ENCODE results near the gene DCDC2B.
"Not testable (repeated sequence)": the region's sequence is repeated elsewhere in the genome, so short reads cannot be mapped to it uniquely, and the experiment has no call there.

DCDC2B gene

DNA sequence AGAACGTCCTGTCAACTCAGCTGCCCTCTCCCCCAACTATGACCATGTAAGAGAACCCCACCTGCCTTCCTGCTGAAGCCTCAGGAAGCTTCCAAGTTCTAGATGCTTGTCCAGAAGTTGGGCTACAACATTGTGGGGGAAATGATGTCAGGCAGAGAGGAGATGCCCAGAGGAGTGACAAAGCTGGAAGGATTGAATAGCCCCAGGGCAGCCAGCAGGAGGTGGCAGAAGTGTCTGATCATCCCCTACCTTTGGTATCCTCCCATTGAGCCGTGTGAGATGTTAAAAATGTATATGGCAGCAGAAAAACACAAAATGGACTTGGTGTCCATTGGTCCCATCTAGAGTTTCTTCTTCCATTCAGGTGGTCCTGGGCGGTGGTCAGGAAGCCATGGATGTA, 19.9 kb downstream of the DCDC2B start:
- FAIRE-seq, result no peak

DNA sequence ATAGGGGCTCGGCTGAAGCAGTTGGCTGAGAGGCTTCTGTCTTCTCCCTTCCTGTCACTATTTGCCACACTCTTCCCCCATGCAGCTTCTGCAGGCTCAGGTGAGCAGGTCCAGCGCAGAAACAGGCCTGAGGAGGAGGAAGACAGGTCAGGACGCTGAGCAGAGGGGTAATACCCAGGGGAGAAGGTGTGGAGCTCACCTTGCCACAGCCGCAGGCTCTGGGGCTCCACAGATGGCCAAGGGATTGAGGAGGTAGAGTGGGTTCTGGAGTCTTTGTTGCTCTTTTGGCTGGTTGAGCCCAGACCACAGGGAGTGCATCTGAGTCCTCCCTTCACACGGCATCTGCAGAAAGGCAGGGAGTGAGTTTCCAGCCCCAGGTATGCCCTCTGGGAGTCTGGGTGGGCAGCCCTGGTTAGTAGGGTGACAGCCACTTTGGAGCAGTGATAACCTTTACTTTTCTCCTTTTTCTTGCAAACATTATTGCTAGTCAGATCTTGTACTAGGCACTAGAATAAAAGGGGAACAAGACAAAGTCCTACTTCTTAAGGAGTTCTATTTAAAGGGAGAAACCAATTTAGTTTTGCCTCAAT, 23.0 kb downstream of the DCDC2B start:
- no peak for FAIRE-seq

DNA sequence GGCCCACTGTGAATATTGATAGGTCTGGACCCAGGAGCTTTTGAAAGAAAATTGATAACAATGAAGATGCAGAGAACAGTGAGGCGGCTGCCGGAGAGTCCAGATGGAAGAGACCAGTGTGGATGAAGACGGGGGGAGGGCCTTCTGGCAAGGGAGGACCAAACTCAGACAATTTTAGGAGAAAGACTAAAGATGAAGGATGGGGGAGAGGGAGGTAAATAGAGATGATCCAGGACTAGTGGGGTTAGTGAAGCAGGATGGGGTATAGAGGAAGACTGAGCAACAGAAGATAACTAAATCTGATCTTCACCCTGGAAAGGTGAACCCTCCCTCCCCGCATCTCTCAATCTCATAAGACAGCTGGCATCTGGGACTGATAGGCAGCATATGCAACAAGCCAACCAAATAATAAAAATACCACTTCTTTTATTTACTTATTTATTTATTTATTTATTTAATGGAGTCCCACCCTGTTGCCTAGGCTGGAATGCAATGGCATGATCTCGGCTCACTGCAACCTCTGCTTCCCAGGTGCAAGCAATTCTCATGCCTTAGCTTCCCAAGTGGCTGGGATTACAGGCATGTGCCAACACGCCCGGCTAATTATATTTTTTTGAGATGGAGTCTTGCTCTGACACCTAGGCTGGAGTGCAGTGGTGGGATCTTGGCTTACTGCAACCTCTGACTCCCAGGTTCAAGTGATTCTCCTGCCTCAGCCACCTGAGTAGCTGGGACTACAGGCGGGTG, 23.8 kb downstream of the DCDC2B start:
- no peak for FAIRE-seq

DNA sequence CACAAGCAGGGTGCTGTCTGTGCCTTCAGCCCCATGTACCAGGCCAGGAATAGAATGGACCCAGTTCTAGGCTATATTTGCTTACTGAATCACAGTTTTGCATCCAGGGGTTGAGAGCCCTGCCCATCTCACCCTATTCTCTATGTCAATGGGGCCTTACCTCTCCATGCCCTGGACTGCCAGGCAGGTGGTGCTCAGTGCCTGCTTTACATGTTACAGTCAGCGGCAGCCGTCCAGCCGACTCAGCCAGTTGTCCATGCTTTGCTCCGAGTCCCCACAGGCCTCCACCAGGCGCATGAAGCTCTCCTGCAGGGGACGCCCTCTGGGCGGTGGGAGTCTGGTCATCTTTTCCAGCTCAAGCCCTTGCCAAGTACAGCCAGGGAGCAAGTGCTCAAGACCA, 25.9 kb downstream of the DCDC2B start:
- FAIRE-seq, result no peak

DNA sequence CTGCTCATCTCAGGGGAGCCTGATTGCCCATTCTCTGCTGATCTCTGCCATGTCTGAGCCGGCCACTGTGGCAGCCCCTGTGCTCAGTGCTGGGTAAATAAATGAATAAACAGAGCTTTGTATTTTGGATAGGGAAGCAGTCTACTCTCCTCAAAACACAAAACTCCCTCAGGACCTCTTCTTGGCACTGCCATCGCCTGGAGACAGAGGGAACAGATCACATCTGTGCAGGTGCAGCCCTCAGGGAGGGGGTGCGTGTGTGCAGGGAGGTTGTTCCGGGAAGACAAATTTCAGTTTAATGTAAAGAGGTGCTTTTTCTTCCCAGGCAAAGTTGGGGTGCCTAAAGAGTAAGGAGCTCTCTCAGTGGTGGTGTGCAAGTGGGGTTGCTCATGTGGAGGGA, 30.4 kb downstream of the DCDC2B start:
- FAIRE-seq, result no peak

DNA sequence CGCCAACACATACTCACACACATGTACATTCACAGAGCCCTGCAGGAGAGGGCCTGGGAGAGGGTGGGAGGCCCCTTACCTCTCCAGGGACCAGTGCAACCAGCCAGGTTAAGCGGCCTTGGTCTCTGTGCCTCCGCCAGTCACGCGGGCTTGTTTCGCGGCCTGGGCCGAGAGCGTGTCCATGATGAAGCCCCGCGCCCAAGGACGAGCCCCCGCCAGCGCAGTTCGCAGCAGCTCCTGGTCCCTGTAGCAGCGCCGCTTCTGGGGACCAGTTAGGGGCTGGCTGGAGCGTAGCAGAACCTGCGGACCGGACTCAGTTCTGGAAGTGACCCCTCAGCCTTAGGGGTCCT, 30.9 kb downstream of the DCDC2B start:
- no peak for FAIRE-seq

DNA sequence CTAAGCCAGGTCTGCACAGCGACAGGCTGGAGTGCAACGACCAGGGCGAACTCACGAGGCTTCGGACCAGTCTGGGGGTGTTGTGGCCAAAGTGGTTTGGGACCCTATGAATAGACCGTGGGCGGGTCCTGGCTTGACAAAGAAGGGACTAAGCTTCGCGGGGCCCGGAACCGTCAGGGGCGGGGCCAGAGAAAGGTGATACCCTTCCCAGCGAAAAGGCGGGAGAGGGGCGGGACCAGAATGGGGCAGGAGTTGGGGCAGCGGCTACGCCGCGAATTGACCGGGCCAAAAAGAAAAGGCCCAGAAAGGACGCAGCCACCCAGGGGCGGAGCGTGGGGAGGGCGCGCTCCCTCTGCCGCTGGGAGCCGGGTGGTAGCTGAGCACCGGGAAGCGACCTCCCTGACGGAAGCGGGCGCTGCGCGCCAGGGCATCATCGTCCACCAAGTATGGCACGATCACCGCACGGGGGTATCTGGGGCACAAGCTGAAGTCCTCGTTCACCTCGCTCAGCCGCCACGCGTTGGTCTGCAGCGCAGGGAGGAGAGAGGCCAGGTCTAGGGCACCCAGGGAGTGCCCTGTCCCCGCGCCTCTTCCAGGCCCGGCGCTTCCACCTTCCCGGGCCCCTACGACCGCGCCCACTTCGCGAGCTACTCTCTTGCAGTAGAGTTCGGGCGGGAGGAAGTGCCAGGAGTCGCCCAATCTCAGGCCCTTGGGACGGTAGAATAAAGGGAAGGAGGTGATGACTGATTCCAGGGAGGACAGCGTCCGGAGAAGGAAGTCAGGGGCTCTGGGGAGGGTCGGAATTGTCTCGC, 31.5 kb downstream of the DCDC2B start:
- no peak for FAIRE-seq

DNA sequence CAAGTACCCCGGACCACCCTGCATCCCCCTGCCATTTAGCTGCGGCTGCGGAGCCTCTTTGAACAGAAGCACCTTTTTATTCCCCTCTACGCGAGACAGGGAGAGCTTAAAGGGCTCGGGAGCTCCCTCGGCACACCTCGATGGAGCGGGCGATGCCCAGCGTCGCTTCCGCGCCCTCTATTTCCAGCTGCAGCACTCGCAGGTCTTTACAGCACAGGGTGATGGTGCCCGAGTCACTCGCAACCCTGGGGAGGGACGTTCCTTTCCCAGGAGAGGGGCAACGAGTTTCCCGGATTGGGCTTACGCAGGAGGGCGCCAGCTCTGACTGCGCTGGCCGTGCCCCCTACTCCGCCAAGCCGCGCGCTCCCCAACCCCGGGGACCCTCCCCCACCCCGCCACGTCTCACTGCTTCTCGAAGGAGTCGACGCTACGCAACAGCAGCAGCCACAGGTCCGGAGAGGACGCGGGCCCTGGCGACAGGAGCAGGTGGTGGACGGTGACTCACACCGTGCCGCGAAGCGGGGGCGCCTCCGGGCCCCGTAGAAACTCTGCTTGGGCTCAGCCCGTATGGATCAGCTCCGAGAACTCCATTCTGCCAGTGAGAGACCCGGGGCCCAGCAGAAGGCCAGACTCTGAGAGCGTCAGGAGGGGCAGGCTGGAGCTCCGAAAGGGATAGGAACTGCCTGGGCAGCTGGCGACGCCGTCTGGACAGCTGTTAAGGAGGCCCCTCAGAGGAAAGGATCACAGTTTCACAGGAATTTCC, 32.3 kb downstream of the DCDC2B start:
- FAIRE-seq, result no peak

DNA sequence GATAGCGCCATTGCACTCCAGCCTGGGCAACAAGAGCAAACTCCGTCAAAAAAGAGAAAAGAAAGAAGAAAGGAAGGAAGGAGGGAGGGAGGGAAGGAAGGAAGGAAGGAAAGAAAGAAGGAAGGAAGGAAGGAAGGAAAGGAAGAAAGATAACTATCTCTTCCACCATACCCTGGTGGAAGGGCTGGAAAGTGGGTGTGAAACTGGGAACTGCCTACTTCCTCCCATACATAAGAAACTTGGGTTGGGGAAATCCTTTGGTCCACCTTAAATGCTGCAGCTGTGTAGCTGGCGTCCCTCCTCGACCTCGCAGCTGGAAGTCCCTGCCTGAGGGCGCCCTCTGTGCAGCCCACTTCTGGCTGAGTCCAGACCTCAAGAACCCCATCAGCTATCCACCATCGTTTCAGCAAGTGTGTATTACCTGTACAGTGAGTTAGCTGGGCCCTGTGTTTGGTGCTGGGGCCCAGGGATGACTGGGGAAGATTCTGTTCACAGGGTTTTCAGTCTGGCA, 33.5 kb downstream of the DCDC2B start:
- FAIRE-seq, result no peak

DNA sequence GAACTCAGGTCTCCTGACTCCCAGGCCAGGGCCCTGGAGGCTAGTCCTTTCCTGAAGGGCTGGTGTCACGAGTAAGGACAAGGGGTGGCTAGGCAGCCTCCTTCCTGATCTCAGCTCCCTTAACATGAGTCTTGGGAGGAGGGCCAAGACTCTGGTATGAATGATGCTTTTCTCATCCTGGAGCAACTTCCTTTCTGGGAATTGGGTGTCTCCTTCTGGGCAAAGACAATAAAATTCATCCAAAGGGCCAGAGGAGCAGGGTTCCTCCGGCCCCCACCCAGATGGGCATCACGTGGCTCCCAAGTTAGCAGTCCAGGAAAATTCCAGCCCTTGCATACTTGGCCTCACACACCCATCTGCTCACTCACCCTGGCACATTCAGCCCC, 38.0 kb downstream of the DCDC2B start, which contains the start of gene FAM167B:
Gene FAM167B (plus strand): TSS at position 335 of the 386 bp plus-strand sequence. CDS start 200 bp downstream, outside the sequence.
- FAIRE-seq, result no peak

DNA sequence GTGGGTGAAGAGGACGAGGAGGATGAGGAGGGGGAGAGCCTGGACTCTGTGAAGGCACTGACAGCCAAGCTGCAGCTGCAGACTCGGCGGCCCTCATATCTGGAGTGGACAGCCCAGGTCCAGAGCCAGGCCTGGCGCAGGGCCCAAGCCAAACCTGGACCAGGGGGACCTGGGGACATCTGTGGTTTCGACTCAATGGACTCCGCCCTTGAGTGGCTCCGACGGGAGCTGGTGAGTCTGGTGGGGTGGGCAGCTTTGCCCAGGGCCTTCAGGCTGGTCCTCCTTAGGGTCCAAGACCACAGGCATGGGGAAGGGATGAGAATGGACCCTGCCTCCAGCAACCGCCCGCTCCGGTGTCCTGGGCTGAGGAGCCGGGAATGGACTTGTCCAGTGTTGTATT, 38.6 kb downstream of the DCDC2B start:
- no peak for FAIRE-seq

DNA sequence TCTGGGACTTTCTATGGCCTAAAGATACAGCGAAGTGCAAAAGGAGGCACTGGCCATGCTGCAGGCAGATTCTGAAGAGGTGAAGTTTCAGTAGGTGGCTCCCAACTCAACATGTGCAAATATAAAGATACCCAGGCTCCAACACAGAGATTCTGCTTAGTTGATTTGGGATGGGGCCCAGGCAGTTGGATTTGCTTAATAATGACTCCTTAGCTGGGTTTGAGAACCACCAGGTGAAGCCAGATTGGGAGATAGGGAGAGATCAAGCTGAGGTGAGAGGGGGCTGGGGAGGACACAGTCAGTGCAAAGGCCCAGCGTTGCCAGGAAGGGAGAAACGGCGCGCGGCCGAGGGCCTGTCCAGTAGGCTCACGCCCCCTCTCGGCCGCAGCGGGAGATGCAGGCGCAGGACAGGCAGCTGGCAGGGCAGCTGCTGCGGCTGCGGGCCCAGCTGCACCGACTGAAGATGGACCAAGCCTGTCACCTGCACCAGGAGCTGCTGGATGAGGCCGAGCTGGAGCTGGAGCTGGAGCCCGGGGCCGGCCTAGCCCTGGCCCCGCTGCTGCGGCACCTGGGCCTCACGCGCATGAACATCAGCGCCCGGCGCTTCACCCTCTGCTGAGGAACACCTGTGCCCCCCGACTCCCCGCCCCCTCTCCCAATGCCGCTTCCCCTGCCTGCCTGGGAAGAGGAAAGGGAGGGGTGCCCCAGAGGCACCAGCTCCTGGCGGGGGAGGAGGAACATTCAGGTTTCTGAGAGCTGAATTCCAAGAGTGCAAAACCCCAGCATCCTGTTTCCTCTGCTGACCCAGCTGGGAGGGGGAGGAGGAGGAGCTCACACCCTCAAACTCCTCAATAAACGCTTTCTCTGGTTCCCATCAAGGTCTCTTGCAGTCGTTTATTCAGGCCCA, 39.3 kb downstream of the DCDC2B start:
- no peak for FAIRE-seq

DNA sequence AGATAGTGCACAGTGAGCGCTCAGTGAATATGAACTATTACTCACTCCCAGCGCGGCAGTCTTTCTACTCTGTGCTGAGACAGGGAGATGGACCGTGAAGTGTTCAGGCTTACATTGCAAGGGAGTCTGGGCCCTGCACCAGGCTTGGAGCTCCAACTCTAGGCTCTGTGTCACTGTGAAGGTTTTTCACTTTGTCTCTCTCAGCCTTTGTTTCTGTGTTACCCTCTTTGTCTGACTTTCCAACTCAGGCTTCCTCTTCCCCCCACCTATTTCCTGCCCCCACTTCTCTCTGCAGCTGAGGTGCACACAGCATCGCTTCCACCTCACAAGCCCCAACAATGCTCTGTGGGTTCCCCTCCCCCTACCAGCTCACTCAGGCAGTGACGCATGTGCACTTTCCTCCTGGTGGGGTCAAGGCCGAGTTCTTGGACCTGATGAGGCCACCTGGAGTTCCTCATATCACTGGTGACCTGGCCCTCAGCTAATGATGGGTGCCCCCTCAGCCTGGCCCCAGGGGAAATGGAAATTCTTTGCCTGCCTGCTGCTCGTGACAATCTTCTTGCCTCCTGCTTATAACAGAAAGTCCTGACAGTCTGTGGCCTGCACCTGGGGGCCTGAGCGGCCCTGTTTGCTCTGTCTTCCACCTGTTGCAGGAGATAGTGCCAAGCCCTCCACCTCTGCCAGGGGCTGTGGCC, 41.1 kb downstream of the DCDC2B start:
- no peak for FAIRE-seq

DNA sequence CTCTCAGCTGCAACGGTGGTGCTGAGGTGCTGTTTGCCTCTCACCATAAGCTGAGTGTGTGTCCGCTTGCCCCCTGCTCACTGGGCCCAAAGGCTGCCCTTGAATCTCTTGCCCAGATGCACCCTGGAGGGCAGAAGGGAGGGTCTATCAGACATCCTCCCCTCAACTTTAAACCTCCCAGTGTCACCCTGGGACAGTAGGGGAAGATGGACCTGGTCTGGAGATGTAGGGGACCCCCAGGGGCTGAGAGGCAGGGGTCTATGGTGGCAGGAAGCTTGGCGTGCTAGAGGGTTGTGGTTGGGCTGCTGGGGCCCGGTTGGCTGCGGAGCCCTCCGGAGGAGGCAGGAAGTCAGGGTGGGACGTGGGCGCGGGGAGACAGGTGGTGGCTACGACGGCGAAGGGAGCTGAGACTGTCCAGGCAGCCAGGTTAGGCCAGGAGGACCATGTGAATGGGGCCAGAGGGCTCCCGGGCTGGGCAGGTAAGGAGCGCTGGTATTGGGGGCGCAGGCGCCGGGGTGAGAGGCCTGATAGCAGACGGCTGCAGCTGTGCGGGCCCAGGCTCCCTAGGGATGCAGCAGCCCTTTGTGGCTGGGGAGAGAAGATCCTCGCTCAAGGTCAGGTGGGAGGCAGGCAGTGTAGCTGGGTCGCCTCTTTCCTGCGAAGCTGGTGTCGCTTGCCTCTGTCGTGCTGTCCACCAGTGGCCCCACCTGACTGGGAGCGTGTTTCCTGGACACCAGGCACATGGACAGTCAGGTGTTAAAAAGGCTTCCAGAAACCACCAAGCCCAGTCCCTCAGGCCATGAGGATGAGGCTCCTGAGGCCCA, 42.2 kb downstream of the DCDC2B start, which contains the start of gene LCK:
Gene LCK (plus strand): TSS at position 373 of the 824 bp plus-strand sequence. CDS start 23,065 bp downstream, outside the sequence.
- no peak for FAIRE-seq

DNA sequence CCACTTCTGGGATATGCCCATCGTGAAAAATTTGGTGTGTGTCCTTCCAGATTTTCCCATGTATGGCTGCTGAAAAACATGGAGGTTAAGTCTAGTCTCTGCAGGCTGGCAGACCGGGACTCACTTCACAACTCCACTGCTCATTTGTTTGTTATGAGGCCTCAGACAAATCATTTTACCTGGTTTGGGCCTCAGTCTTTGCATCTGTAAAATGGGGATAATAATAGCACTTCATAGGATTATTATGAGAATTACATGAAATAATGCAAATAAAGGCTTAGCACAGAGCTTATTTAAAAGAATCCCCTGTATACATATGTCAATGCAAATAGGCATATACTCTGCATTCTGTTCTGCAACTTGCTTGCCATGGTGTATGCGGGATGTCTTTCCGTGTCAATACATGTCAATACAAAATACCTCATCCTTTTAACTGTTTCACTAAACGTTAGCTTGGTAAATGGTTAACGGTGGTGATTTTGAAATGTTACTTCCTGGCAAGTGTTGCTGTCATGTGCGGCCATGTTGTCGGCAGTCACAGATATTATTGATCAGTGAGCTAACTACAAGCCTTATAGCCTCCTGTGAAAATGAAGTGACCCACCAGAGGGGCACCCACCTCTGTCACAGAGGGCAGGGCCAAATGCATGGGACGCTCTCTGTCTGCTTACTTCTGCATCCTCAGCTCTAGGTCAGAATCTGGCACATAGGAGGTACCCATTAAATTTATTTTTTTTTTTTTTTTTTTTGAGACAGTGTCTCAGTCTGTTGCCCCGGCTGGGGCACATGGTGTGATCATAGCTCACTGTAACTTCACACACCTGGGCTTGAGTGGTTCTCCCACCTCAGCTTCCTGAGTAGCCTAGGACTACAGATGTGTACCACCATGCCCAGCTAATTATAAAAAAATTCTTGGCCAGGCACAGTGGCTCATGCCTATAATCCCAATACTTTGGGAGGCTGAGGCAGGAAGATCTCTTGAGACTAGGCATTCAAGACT, 46.5 kb downstream of the DCDC2B start:
- no peak for FAIRE-seq

DNA sequence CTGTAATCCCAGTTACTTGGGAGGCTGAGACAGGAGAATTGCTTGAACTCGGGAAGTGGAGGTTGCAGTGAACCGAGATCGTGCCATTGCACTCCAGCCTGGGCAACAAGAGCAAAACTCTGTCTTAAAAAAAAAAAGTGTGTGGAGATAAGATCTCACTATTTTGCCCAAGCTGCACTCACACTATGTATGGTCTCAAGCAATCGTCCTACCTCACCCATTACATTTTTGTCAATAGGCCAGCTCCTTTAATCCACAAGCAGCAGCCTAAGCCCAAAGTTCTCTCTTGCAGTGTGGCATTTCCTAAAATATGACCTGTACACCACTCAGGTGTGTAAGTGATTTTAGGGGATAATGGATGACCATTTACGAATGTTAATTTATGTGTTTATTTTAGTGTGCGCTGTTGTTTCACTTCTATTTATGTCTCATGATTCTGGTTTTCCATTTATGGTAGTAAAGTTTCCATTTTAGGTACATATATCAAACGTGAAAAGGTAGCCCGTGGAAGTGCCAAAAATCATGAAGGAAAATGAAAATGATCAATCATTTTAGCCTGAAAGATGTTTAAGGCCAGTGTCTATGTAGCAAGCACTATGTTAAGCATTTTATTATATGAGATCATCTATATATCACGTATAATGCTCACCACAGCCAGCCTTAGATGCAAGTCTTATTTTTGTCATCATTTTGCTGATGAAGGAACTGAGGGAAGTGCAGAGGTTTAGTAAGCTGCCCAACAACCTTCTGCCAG, 47.8 kb downstream of the DCDC2B start:
- no peak for FAIRE-seq

DNA sequence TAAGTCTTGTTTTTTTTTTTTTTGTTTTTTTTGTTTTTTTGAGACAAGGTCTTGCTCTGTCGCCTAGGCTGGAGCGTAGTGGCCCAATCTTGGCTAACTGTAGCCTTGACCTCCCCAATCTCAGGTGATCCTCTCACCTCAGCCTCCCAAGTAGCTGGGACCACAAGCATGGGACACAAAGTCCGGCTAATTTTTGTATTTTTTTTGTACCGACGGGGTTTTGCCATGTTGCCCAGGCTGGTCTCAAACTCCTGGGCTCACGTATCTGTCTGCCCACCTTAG, 48.3 kb downstream of the DCDC2B start:
- no peak for FAIRE-seq

DNA sequence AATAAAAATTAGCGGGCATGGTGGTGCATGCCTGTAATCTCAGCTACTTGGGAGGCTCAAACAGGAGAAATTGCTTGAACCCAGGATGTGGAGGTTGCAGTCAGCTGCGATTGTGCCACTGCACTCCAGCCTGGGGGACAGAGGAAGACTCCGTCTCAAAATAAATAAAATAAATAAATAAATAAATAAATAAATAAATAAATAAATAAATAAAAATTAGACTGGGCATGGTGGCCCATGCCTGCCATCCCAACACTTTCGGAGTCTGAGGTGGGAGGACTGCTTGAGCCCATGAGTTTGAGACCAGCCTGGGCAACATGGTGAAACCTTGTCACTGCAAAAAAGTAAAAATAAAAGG, 54.3 kb downstream of the DCDC2B start:
- FAIRE-seq, result not testable (repeated sequence)

Data from colon (tissue), 2 donors.